ENCODE results near the gene GOLGA3.
"Not testable (repeated sequence)": the region's sequence is repeated elsewhere in the genome, so short reads cannot be mapped to it uniquely, and the experiment has no call there.

GOLGA3 gene

DNA sequence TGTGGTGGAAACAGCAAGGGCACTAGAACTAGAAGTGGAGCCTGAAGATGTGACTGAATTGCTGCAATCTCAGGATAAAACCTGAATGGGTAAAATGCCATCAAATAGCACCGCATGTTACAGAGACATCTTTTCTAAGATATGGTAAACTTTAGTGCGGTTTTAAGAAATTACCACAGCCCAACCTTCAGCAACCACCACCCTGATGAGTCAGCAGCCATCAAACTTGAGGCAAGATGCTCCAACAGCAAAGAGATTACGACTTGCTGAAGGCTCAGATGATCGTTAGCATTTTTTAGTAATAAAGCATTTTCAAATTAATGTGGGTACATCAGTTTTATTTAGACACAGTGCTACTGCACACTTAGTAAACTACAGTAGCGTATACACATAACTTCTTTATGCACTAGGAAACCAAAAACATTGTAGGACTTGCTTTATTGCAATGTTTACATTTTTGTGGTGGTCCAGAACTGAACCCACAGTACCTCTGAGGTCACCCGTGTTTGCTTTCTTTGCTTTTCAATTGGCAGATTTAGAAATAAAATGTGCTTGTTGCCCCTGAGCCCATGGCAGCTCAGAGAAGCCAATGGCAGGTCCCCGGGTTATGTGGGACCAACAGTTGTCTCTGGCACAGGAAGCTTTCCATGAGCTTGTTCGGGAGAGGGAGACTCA lies 15.9 kb downstream of the GOLGA3 start:
- no peak for DNase-seq (ENCODE audit: low read depth, low spot score)

DNA sequence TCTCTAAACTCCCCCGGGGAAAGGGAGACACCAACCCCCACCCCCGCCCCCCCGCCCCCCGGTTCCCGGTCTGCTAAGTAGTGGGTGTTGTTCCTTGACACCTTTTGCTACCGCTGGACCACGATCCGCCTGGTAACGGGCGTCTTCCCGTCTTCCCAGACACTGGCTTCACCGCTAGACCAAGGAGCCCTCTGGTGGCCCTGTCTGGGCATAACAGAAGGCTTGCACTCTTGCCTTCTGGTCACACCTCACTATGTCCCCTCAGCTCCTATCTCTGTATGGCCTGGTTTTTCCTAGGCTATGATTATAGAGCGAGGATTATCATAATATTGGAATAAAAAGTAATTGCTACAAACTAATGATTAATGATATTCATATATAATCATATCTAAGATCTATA lies 19.3 kb downstream of the GOLGA3 start:
- DNase-seq (ENCODE audit: low read depth, low spot score): not testable (repeated sequence)

DNA sequence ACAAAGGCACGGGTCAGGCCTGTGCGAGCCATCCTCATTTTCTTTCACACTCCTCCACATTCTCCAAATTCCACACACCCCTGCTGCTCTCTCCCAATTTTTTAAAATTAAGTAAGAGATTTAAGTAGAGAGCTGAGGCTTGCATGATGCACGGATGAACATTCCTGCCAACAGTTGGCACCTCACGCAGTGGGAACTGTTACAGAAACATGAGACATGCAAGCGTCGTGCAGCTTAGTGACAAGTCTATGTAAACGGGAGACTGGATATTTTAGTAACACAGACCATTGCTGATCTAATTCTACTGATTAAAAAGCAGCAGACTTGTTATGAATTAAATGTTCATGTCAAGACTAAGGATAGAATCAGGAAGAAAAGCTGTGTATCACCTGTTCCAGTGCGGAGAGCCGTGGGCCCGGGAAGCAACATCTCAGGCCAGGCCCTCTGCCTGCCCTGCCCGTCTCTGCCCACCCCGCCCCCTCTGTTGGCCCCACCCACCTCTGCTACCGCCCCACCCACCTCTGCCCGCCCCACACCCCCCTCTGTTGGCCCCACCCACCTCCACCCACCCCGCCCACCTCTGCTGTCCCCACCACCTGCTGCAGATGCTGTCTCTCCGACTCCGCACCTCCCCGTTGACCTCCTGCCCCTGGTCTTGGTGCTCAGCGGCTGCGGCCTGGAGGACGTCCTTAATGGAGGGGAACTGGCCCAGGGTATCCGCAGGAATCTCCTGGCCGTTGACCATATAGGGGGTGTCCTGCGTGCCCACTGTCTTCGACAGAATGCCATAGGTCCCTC lies 21.2 kb downstream of the GOLGA3 start:
- no peak for DNase-seq (ENCODE audit: low read depth, low spot score)

DNA sequence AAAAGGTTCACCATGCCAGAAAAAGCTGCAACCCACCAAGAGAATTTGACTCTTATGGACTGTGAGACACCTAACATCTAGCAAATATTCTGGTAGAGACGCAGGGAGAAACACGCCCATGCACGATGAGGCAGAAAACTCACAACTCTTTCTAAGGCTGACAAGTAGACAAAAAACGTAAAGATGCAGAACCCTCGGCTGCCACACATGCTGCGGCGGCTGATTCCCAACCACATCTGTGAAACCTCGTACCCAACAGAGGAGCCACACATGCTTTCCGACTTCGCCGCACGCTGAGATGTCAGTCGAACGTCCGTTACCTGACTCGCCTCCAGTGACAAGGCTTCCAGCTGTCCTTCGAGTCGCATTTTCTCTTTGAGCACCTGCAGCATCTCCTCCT lies 21.8 kb downstream of the GOLGA3 start:
- DNase-seq (ENCODE audit: low read depth, low spot score): peak; percentile 14

DNA sequence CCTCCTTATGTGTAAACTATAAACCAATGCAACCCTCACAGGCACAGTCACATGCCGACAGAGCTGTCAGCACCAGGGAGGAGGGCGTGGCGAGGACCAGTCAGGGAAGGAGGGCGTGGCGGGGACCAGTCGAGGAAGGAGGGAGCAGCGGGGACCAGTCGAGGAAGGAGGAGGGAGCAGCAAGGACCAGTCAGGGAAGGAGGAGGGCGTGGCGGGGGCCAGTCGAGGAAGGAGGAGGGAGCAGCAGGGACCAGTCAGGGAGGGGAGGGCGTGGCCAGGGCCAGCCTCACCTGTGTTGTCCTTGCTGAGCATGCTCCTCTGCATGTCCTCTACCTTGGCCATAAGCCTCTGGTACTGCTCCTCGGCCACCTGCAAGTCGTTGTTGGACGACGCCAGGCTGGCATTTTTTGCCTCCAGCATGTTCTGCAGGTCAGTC lies 24.2 kb downstream of the GOLGA3 start:
- DNase-seq (ENCODE audit: low read depth, low spot score): no peak

DNA sequence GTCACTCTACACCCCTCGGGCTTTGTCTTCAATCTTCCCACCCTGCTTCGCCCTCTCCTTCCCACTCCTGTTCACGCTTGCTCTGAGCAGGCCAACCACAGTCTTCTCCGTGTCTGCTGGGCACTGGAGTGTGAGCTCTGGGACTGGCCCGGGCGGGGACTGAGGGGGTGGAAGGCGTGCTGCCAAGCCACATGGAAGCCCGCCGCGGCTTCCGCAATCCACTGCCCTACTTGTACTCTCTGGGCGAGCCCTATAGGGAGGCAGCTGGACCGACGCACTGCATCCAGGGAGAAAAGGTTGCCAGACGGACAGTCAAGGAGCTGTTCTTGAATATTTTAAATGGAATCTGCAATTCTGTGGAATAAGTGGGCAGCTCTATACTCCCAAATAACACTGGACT lies 24.8 kb downstream of the GOLGA3 start:
- no peak for DNase-seq (ENCODE audit: low read depth, low spot score)

DNA sequence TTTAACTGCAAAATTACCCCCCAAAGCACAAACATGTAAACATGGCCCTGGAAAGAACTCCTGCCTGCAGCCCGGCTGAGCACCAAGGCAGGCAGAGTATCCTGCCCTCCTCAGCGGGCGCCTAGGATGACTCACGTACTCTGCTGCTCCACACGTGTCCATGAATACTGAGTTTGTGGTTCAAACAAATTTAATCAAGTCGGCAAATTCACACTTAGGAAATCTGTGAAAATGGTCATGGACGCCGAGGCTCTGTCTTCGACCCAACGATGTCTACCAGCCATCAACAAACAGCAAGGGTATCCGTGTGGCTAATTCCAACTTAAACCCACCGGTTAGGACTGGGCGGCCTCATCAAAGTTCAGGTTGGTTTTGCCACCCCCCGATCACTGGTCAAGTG lies 25.5 kb downstream of the GOLGA3 start:
- no peak for DNase-seq (ENCODE audit: low read depth, low spot score)

DNA sequence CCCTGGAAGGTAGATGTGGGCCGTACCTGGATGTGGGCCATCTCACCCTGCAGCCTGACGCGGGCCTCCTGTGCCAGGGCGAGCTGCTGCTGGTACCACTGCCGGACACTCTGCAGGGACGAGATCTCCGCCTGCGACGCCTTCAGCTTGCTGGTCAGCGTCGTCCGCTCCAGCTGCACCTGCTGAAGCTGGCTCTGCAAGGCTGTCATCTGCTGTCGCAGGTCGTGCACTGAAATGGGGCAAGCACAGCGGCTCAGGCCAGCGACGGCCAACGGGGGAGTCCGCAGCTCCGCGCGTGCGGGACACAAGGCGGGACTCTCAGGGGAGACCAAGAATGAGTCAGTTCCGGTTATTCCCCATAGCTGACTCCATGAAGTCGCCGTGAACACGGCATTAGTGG lies 26.9 kb downstream of the GOLGA3 start:
- DNase-seq (ENCODE audit: low read depth, low spot score): no peak

DNA sequence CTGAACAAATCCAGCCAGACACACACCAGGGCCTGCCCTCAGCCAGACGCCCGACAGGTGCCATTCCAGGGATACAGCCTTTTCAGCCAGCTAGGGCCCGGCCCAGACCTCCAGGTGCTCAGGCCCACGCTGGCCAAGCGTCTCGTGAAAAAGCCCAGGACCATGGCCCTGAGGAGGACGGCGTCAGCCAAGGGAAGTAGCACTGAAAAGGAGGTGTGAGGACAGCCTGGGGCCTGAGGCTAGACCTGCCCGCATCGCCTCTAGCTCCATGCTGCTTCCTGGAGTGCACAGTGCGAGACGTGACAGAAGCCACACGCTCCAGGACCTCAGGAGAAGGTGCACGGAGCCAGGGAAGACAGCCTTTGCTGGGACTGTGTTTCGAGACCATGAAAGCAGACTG lies 29.8 kb downstream of the GOLGA3 start:
- DNase-seq (ENCODE audit: low read depth, low spot score): no peak

DNA sequence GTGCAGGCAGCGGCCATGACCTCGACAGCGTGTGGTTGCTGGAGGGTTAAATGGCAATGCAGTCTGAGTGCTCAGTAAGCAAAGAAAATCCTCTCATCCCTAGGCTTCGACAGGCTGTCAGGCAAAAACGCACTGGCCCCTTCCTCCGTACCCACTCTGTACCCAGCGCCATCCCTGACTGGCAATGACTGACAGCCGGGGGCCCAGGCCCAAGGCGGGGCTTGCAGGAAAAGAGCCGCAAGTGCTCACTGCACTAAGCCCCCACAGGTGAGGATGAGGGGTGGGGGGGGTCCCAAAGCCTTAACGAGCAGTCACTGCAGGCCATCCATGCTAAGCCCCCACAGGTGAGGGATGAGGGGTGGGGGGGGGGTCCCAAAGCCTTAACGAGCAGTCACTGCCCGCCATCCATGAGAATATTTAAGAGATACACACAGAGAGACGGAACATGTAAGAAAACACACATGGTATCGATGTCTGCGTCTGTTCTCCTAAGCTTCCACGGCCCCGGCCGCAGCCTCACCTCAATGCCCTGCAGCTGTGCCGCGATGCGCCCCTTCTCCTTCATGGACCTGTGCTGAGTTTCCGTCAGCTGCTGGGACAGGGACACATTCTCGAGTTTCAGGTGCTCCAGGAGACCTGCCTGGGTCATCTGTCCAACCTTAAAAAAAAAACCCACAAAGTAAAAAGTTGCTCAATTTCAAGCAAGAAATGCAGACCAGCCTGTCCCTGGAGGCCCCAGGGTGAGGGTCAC lies 30.7 kb downstream of the GOLGA3 start:
- DNase-seq (ENCODE audit: low read depth, low spot score): no peak

DNA sequence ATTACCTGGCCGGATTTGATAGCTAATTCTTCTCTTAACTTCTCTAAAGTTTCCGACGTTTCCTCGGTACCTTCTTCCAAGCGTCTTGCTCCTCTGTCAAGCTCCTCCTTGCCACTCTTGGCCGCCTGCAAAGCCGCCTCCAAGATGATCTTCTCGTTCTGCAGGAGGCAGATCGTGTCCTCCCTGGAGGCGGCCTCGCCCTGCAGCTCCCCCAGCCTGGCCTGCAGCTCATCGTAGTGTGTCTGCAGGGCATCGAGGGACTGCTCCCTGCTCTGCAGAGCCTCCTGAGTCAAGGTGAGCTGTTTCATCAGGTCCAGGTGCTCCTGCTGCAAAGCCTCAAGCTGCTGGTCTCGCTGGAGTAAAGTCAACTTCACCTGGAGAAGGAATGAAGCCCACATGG lies 32.8 kb downstream of the GOLGA3 start:
- DNase-seq (ENCODE audit: low read depth, low spot score): no peak

DNA sequence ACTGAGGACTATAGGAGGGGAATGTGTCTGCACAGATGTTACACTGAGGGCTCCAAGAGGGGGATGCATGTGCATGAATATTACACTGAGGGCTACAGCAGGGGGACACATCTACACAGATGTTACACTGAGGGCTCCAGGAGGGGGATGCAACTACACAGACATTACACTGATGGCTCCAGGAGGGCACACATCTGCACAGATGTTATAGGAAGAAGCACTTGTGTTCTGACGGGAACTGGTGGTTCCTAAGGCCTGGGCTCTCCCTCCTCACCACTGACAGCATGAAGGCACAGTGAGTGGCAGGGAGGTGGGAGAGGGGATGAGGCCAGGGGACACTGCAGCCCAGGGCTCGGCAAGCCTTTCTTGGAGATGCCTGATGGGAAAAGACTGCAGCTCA lies 36.7 kb downstream of the GOLGA3 start:
- DNase-seq (ENCODE audit: low read depth, low spot score): not testable (repeated sequence)

DNA sequence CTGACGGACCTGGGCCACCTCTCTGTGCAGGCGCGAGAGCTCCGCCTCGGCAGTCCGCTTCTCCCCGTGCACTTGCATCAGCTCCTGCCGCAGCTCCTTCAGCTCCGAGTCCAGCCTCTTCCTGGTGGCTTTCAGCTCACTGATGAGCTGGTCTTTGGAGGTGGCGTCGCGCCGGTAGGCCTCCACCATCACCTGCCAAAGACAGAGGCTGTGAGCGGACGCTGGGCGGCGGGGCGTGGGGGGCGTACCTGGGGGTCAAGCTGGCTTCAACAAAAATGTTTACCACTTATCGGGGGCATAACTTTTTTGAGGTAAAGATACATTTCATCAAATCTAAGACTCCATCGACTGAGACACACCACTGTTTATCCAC lies 39.6 kb downstream of the GOLGA3 start:
- DNase-seq (ENCODE audit: low read depth, low spot score): no peak

DNA sequence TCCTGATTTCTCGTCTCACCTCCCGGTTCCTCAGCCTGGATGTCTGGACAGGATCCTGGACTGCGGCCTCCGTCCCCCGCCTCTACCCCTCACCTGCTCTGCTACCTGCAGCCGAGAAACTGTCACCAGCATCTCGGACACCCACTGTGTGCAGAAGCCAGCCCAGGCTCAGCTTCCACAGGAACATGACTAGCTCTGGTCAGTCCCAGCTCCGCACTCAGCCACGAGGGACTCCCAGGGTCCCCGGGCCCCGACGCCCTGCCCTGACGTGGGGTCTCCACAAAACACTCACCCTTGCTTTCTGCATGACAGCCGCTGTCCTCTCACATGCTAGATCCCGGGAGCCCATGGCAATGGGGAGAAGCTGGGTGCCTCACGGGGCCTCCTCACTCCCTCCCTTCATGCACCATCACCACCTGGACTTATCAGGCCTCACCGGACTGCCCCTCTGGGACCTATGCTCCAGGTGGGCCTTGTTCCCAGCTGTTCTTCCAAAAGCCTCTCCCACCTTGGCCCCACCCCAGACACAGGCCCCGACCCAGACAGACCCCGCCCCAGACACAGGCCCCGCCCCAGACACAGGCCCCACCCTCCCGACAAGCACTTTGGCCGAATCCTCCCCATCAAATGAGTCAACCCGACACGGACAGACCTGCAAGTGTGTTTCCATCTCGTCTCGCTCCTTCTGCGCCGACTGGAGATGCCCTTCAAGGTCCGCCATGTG lies 40.1 kb downstream of the GOLGA3 start:
- no peak for DNase-seq (ENCODE audit: low read depth, low spot score)

DNA sequence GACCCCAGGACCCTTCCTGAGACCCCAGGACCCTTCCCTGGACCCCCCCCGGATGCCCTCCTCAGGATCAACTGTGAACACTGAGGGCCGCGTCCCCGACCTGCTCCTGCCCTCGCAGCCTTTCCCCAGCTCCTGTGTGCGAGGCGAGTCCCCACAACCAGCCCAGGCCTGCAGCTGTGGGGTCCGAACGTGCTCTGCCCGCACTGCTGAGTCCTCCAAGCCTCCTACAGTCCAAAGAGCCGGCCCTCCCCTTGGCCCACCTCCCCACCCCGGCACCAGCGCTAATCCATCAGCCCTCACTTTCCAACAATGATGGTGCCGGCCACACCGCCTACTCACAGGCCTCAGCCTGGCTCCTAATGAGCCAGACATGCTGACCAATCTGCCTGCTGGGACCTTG lies 40.8 kb downstream of the GOLGA3 start:
- DNase-seq (ENCODE audit: low read depth, low spot score): no peak

DNA sequence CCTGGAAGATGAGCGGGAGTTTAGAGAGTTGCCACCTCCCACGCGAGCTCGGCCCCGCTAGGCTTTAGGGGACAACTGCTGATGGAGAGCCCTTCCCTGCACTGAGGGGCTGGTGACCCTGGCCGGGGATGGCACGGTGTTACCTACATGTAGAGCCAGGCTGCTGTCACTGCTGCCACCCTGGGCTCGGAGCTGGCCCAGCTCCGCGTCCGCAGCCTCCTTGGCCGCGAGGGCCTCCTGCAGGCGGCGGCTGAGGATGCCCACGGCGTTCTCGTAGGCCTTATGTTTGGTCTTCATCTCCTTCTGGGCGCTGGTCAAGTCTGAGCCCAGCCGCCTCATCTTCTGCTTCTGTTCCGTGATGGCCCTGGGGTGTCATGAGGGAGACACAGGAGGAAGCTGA lies 42.5 kb downstream of the GOLGA3 start:
- DNase-seq (ENCODE audit: low read depth, low spot score): no peak

DNA sequence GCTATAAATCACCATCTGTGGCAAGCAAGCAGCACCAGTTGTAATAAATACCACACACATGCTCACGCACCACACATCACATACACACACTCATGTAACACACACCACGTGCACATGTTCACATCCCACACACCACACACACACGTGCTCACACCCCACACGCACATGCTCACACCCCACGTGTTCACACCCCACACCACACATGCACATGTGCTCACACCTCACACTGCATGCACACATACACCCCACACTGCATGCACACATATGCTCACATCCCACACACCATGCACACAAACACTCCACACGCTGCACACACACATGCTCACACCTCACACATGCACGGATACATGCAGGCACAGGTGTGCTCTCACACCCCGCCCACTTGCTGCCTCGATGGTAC lies 44.1 kb downstream of the GOLGA3 start:
- DNase-seq (ENCODE audit: low read depth, low spot score): no peak

DNA sequence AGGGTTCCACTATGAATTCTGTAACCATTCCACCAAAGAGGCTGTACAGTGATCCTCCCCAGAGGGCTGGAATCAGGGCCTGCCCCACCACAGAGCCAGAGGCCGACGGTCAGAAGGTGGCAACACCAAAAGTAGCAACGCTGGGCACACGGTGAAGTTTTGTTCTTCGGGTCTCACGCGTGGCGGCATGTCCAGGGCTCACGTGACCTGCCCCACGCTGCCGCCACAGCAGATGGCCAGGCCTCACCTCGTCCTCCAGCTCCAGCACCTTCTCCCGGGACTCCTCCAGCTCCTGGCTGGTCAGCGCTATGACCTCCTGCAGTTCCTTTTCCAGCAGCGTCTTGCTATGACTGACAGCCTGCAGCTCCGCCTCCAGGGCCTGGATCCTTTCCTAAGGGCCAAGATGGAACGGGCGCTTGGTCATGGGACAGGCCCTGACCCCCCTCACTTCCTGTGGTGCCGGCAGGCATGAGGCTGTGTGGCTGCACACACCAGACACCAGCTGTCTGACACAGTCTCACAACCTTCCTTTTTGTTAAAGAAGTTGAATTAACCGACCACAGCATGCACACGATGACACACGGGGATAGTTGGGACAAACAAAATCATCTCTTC lies 44.6 kb downstream of the GOLGA3 start:
- no peak for DNase-seq (ENCODE audit: low read depth, low spot score)

DNA sequence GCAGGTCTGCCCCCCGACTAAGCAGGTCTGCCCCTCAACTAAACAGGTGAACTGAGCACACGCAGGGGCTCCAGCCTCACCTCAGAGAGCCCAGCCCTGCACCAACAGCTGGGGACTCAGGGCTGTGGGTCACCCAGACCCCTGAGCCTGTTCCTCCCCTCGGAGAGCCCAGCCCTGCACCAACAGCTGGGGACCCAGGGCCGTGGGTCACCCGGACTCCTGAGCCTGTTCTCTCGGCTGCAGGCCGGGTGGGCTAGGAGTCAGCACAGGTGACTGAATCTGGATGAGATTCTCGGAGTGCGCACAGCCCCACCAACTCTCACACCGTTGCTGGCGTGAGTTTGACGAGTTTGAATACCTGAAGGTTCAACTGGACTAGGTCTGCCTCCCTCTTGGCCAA lies 46.7 kb downstream of the GOLGA3 start:
- DNase-seq (ENCODE audit: low read depth, low spot score): no peak

DNA sequence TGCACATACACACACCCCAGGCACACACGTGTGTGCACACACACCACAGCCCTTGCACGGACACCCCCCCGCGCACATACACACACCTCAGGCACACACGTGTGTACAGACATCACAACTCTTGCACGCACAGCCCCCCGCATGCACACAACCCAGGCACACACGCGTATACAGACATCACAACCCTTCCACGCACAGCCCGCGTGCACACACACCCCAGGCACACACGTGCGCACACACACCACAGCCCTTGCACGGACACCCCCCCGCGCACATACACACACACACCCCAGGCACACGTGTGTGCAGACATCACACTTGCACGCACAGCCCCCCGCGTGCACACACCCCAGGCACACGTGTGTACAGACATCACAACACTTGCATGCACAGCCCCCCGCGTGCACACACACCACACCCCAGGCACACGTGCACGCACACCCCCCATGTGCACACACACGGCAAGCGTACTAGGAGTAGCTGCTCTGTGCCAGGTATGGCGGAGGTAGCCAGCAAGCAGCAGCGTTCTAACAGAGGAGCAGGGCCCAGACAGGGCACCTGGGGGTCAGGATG lies 48.8 kb downstream of the GOLGA3 start:
- DNase-seq (ENCODE audit: low read depth, low spot score): no peak

DNA sequence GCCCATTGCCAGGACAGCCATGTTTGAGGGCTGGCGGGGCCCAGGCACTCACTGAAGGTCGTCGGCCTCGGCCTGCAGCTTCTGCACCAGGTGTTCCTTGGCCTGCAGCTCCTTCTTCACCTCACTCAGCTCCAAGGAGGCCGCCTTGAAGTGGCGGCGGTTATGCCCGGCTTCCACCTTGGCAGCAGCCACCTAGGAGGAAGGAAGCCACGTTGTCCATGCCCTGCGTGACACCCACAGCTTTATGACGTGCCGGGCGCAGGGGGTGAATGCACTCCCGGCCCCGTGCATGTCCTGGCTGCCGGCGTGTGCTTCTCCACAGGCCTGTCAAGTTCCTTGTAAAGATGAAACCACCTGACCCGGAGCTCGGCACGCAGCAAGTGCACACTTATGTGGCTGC lies 51.1 kb downstream of the GOLGA3 start:
- no peak for DNase-seq (ENCODE audit: low read depth, low spot score)
